ENCODE results near the gene TTC19.

- TF ChIP-seq CTCF (IDR thresholded peaks at IDR 0.05) (no peak), POLR2AphosphoS5 (IDR thresholded peaks at IDR 0.05) (no peak)
Measured at GRCh38 chr17:16040710-16041251, 41.2 kb downstream of the TTC19 start.

All from breast epithelium (tissue), 3 donors.